Measurements from ENCODE around the gene GPR37L1.

DNA sequence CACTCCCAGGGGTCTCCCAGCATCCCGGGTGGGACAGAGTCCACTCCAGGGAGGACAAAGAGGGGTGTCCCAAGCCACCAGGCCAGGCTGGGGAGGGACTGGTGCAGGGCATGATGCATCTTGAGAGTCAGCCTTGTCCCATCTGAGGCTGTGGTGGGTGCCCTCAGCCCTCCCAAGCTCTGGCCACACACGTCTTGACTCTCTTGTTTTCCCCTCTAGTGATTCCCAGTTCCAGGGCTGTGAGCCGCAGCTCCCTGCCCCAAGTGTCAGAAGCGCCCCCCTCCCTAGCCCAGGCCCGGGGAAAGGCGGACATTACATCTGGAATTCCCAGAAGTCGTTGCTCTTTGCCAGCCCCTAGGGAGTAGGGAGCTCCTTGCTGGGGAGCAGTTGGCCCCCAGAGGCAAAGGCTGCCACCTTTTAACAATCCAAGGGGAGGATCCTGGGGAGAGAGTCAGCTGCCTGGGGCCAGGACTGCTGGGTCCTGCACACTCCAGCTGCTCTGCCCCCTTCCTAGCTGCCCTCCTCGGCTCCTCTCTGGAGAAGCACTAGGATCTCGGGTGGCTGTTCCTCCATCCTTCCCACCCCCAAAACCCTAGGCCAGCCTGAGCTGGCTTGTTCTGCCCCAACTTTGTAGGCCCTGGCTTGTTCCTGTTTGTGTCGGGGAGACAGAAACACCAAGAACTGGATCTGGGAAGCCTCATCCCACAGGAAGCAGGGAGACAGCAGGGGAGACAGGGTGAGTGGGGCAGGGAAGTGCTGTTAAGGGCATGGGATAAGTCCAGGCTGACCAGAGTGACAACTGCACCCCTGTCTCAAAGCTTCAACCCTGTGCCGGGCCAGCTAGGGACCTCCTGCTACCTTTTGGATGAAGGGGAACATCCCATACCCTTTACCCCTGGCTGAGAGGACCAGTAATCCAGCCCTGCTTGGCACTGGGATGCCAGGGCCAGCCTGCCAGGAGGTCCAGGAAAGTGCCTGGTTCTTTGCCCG lies 40.9 kb downstream of the GPR37L1 start:
- TF ChIP-seq, protein P1, sequence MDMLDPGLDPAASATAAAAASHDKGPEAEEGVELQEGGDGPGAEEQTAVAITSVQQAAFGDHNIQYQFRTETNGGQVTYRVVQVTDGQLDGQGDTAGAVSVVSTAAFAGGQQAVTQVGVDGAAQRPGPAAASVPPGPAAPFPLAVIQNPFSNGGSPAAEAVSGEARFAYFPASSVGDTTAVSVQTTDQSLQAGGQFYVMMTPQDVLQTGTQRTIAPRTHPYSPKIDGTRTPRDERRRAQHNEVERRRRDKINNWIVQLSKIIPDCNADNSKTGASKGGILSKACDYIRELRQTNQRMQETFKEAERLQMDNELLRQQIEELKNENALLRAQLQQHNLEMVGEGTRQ (IDR thresholded peaks at IDR 0.05; ENCODE audit: low read depth, low read length): no peak
- TF ChIP-seq, protein P2, sequence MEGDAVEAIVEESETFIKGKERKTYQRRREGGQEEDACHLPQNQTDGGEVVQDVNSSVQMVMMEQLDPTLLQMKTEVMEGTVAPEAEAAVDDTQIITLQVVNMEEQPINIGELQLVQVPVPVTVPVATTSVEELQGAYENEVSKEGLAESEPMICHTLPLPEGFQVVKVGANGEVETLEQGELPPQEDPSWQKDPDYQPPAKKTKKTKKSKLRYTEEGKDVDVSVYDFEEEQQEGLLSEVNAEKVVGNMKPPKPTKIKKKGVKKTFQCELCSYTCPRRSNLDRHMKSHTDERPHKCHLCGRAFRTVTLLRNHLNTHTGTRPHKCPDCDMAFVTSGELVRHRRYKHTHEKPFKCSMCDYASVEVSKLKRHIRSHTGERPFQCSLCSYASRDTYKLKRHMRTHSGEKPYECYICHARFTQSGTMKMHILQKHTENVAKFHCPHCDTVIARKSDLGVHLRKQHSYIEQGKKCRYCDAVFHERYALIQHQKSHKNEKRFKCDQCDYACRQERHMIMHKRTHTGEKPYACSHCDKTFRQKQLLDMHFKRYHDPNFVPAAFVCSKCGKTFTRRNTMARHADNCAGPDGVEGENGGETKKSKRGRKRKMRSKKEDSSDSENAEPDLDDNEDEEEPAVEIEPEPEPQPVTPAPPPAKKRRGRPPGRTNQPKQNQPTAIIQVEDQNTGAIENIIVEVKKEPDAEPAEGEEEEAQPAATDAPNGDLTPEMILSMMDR (conservative IDR thresholded peaks at IDR 0.05; ENCODE audit: low read depth, low read length): no peak
- TF ChIP-seq FOS (IDR thresholded peaks at IDR 0.05; ENCODE audit: low read depth, low read length) (no peak), MXI1 (IDR thresholded peaks at IDR 0.05; ENCODE audit: borderline replicate concordance, low read depth, low read length) (no peak), POLR2A (IDR thresholded peaks at IDR 0.05; ENCODE audit: low read depth, low read length) (no peak)

Measured in IMR-90 (cell line).